ENCODE results near the gene ERG28.
"Not testable (repeated sequence)": the region's sequence is repeated elsewhere in the genome, so short reads cannot be mapped to it uniquely, and the experiment has no call there.

DNA sequence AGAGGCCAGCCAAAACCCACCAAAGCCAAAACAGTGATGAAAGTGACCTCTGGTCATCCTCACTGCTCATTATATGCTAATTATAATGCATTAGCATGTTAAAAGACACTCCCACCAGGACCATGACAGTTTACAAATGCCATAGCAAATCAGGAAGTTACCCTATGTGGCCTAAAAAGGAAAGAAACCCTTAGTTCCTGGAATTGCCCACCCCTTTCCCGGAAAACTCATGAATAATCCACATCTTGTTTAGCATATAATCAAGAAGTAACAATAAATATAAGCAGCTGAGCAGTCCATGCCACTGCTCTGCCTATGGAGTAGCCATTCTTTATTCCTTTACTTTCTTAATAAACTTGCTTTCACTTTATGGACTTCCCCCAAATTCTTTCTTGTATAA, 60.6 kb downstream of the ERG28 start:
- TF ChIP-seq, protein P1, sequence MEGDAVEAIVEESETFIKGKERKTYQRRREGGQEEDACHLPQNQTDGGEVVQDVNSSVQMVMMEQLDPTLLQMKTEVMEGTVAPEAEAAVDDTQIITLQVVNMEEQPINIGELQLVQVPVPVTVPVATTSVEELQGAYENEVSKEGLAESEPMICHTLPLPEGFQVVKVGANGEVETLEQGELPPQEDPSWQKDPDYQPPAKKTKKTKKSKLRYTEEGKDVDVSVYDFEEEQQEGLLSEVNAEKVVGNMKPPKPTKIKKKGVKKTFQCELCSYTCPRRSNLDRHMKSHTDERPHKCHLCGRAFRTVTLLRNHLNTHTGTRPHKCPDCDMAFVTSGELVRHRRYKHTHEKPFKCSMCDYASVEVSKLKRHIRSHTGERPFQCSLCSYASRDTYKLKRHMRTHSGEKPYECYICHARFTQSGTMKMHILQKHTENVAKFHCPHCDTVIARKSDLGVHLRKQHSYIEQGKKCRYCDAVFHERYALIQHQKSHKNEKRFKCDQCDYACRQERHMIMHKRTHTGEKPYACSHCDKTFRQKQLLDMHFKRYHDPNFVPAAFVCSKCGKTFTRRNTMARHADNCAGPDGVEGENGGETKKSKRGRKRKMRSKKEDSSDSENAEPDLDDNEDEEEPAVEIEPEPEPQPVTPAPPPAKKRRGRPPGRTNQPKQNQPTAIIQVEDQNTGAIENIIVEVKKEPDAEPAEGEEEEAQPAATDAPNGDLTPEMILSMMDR (IDR thresholded peaks at IDR 0.05 in 4 of 5, conservative IDR thresholded peaks at IDR 0.05 in 1 of 5) = not testable (repeated sequence)
- TF ChIP-seq POLR2A (IDR thresholded peaks at IDR 0.05) = not testable (repeated sequence)

All from gastrocnemius medialis (tissue), 4 donors.